Measurements from ENCODE around the gene AAGAB. TPM values are rescaled to one million over a fixed set of nuclear protein-coding genes. Genes with fewer than 3 reads are reported as not detected.

The AAGAB gene
- polyA plus RNA-seq, 1 donor: 21.0 TPM

GRCh38 chr15:67208396-67208795 is 46.1 kb downstream of the AAGAB start:
- DNase-seq (ENCODE audit: low read depth): no peak

GRCh38 chr15:67207555-67208207 is 46.8 kb downstream of the AAGAB start:
- DNase-seq (ENCODE audit: low read depth): no peak

DNA sequence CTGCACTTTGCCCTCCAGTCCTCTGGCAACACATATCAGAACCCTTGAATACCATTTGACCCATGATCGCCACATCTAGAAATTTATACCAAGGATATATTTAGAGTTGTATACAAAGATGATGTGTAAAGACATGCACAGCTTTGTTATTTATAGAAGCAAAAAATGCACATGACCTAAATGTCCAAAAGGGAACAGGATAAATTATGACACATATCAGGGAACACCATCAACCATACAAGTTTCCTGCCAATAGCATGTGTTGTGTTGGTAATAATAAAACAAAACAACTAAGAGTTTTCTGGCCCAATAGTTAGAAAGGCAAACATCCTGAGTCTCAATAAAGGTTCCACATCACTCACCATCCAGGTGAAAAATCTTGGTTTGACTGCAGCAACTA is 51.5 kb downstream of the AAGAB start:
- DNase-seq (ENCODE audit: low read depth): no peak

- DNase-seq (ENCODE audit: low read depth): no peak
Observed at GRCh38 chr15:67202091-67202490, 52.4 kb downstream of the AAGAB start.

DNA sequence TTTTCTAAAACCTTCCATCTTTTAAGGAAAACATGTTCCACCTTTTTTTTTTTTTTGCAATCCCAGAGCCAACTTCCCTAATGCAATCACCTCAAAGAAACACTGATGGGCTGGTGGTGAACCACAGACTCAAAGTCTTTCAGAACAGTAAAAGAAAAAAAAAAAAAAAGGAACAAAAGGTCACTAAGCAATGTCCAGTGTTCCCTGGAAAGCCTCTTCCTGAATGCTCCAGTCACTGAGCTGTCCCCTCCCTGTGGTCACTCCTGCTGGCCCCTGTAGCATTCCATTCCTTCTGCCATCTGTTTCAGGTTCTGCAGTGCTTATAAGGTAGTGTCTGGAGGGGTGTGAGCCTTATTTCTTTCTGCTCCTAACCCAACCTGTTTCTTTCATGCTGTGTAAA is 53.3 kb downstream of the AAGAB start:
- DNase-seq (ENCODE audit: low read depth): no peak

GRCh38 chr15:67199881-67200763 is 54.3 kb downstream of the AAGAB start:
- no peak for DNase-seq (ENCODE audit: low read depth)

DNA sequence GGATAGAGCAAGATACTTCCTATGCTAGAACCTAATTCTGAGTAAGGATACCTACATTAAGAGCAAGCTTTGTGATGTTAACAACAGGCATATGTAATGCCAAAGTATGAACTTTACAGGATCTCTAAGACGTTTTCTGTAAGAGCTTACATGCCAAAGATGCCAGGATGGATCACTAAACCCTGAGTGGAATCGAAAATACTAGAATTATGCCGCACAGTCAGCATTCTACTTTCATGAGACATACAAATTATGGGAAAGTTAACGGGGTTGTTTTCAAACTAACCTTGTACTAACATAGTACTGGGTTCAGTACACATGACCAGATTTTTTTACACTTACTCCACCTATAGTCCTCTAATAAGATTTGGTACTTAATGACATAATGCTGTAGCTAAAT is 55.1 kb downstream of the AAGAB start:
- no peak for DNase-seq (ENCODE audit: low read depth)

DNA sequence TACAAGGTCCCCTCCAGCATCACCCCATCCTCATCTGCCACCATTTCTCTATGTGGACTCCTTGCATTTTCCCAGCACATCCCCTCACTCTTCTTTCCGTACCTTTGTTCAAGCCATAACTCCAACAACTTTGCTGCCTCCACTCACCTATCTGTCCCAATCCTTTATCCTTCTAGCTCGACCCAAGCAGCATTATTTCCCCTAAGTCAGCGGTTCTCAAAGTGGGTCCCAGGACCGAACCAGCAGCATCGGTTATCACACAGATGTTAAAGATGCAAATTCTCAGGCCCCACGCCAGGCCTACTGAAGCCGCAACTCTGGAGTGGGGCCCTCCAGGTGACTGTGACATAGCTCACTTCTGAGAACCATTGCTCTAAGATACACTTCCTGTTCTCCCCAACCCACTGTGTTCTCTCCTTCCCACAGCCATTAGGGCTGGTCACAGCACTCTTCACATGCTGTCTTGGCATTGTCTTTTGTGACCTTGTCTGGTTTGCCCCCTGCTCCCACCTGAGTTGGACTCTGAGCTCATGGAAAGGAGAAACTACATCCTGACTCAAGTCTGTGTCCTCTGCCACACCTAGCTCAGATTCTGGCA is 56.2 kb downstream of the AAGAB start:
- DNase-seq (ENCODE audit: low read depth): no peak

DNA sequence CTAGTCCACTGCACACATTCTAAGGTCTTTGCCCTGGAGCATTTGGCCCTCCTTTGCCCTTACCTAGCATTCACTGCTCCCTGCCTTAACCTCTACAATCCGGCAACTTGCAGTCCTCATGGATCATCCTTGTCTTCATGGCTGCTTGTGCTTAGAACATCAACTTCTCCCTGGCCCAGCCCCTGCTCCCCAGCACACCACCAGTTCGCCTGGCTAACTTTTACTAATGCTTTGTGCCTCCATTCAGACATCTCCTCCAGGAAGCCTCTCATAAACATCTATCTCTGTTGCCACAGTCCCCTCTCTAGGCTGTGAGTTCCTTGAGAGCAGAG is 57.1 kb downstream of the AAGAB start:
- no peak for DNase-seq (ENCODE audit: low read depth)

DNA sequence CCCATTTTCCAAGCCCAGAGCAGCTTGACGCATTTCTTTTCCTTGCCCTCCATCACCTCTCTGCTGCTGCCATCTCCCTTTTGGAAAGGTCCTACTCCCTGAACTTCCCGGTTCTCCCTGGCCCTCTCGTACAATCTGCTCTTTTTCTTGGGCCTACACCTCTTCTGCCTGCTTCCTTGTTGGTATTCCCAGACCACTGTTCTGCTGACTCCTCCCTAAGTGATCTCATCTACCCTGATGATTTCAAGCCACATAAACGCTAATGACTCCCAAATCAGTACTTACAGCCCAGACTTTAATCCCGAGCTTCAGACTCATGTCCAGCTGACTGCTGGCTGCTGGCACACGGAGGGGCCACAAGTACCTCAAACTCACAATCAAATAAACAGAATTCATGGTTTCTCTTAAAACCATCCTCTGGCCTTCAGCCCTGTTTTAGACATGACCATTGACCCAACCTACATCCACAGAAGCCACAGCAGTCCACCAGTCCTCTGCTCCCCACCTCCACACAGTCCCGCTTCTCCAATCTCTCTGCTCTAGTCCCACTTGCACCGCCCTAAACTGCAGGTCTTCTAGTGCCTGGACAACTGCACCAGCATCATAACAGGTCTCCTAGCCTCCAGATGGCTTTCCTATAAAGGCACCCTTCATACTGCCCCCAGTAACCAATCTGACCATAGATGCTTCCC is 57.6 kb downstream of the AAGAB start:
- no peak for DNase-seq (ENCODE audit: low read depth)

GRCh38 chr15:67196222-67196621 is 58.2 kb downstream of the AAGAB start:
- no peak for DNase-seq (ENCODE audit: low read depth)

DNA sequence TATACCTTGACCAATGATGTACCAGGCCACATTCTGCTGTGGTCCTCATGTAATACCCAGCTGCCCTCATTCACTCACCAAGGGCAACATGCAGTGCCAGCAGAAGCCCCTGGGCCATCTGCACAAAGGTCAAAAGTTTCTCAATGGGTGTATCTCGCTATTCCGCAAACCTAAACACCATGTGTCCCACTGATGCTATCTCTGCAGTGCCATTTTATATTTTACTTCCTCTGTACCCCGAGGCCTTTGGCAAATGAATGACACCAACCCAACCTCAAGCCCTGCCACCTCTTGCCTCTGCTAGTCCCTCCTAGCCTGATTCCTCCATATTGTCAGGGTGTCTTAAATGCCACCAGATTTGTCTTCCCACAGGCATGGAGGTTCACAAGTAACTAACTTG is 59.2 kb downstream of the AAGAB start:
- DNase-seq (ENCODE audit: low read depth): no peak

GRCh38 chr15:67194171-67195114 is 60.0 kb downstream of the AAGAB start:
- no peak for DNase-seq (ENCODE audit: low read depth)

DNA sequence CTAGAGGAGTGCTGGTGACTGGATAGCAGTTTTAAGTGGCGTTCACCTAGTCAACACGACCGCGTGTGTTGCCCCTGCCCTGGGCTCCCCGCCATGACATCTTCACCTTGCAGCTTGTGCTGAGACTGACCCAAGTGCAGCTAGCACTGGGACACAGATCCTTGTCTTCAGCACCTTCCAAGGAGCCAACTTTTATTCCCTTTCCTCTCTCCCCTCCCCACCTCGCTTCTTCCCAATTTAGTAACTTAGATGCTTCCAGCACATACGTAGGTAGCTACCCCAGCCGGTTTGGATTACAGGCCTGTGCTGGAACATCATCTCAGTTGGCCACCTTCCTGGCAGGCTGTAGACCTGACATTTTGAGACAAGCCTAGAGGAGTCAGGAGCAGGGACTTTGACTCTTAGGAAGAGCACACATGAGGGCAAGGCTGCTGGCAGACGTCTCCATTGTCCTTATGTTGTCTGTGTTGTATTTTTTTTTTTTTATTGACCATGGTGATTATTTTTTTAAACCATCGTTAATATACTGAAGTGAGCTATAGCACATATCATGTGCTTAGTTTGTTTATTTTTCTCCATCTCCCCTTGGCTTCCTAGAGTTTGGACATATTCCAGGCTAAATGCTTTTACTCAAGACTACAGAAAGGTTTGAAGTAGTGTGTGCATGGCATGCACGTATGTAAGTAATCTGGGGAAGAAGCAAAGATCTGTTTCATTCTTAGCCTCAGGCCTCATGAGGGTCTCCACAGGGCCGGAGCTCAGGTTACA is 61.1 kb downstream of the AAGAB start:
- no peak for DNase-seq (ENCODE audit: low read depth)

DNA sequence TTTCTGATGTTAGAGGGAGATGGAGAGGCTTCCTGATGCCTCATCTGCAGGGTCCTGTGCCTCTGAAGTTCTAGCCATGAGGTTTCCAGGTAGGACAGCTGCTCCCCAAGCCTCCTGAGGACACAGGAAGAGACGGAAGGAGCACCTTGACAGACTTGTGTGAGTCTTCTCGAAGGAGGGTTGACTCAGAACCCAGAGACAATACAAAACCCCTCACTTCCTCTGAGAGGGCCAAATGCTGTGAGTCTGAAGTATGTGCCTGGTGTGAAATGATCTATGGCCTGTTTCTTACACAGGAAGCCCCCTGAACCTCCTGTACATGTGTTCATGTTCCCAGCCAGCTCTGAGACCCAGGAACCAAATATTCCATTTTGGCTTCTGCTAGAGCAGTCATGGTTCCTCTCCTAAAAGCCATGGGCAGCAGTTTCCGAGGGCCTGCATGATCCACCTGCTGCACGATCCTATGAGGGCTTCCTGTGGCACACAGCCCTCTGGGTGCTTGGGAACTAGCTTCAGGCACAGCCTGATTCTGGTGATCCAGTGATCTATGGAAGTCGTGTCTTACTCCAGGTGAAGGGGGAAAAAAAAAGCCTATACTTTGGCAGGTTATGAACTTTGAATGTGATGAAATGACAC is 62.2 kb downstream of the AAGAB start:
- DNase-seq (ENCODE audit: low read depth): no peak

GRCh38 chr15:67190813-67191212 is 63.6 kb downstream of the AAGAB start:
- no peak for DNase-seq (ENCODE audit: low read depth)

DNA sequence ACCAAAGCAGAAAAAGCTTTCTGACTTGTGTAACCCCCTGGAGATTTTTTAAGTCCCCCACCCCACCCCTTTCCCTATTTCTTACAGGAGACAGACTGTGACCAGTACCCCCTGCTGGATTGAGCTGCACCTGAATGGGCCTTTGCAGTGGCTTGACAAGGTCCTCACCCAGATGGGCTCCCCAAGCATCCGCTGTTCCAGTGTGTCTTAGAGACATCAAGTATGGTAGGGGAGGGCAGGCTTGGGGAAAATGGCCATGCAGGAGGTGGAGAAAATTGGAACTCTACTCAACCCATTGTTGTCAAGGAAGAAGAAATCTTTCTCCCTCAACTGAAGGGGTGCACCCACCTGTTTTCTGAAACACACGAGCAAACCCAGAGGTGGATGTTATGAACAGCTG is 64.1 kb downstream of the AAGAB start:
- no peak for DNase-seq (ENCODE audit: low read depth)

GRCh38 chr15:67189326-67190051 is 65.0 kb downstream of the AAGAB start:
- DNase-seq (ENCODE audit: low read depth): peak; percentile 97

- peak; percentile 95 for DNase-seq (ENCODE audit: low read depth)
Observed at GRCh38 chr15:67188551-67189218, 65.8 kb downstream of the AAGAB start.

Measured in forelimb muscle (tissue), 1 donor.